Non-pigmented ciliary epithelial cell (primary cell): ENCODE data around the gene HIVEP3.

ENCODE experiments used
- DNase-seq: peaks from one replicate; pipeline ENCODE4 v3.0.0-alpha.2; 2010; ENCODE audit warnings: low read depth

The HIVEP3 gene

DNA sequence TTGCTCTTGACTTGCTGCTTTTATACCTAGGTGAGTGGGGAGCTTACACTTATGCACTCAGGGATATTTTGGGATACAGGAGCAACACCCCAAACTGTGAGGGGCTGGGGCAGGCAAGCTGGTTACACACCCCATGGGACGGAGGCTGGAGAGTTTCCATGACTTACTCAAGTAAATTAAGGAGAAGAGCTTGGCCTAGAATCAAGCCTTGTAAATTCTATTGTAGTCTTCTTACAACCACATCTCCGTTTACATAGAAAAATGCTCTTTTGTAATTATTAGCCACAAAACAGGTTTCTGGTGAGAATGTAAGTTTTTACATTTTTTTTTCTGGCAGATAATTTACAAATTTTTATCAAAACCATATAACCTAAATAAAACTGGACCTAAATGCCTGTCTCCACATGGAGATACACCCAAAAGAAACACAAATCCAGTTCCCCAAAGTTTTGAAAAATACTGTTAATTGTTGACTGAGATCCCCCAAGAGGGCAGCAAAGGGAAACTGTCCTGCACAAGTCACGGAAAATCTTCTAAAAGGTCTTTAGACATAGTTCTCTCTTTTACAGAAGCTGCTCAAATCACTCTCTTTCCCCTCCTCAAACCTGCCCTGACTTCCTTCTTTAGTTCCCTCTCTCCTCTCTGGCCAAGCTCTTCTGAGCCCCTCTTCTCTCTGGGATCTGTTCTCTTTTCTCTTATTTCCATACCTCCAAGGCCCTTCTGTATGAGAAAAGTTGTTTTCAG, 134.0 kb downstream of the HIVEP3 start:
- DNase-seq: no peak

DNA sequence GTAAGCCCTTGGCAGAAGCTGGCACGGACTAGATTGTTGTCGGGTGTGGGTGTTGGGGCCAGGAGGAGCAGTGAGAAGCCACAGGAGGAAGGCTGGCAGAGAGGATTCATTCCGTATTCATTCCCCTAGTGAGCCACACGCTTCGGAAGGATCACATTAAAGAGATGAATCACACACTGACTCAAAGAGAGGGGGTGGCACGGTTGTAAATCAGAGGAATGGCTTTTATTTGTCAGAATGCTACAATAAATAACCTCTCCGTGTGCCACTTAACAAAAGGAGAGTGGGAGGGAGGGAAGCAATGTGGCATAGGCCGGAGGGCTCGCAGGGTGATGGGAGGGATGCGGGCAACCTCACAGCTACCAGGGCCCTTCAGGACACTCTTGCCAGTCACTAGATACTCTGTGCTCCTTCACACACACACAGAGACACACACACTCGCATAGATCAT, 135.5 kb downstream of the HIVEP3 start:
- peak; percentile 67 for DNase-seq

DNA sequence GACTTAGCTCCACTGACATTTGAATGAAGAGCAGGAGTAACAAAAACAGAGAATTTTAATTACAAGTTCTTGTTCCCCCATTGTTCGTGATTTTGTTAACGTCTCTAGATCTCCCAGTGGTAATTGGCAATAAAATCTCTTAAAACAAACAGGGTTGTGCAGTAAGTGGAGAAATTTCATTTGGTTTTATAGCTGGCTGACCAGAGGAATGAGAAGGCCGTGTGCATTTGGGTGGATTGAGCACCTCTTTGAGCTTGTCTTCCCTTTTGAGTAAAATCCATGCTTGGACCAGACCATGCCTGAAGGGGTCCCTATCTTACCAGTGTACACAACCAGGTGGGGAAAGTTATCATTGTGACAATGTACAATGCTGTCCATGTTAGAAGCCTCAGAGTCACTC, 137.8 kb downstream of the HIVEP3 start:
- no peak for DNase-seq

- no peak for DNase-seq
Observed at GRCh38 chr1:41780322-41780721, 138.4 kb downstream of the HIVEP3 start.

DNA sequence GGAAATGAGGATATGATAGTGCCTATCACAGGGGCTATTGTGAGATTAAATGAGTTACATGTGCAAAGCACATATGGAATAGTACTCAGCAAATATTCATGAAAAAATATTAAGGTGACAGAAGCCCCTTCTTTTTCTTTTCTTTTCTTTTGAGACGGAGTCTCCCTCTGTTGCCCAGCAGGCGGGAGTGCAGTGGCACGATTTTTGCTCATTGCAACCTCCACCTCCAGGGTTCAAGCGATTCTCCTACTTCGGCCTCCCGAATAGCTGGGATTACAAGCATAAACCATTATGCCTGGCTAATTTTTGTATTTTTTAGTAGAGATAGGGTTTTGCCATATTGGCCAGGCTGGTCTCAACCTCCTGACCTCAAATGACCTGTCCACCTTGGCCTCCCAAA, 139.4 kb downstream of the HIVEP3 start:
- no peak for DNase-seq

GRCh38 chr1:41777695-41778094, 141.0 kb downstream of the HIVEP3 start:
- no peak for DNase-seq

- no peak for DNase-seq
Observed at GRCh38 chr1:41776891-41777441, 141.8 kb downstream of the HIVEP3 start.

DNA sequence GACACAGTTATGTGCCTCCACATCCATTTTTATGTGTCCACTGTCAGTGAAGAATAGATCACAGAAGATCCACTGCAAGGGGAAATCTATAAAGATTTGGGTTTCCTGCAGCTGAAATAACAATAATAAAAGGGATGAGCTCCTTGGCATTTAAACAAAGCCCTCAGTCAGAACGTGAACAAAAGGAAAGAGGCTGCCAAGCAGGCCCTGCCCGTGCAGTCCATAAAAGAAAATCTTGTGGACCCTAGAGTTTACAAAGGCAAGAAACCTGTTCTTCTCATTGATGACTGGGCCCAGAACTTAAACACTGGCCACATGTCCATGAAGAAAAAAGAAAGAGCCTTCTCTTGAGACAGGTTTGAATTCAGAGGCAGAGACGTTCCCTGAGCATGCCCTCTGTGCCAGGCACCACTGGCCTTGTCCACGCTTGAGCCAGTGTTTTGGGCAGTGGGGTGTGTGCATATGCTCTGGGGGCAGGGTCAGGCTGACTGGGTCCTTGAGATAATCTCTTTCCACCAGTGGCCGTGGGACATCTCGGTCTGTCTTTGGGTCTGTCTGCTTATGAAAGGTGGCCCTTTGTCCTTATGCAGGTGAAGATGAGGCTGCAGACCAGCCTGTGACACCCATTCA, 142.7 kb downstream of the HIVEP3 start:
- no peak for DNase-seq

DNA sequence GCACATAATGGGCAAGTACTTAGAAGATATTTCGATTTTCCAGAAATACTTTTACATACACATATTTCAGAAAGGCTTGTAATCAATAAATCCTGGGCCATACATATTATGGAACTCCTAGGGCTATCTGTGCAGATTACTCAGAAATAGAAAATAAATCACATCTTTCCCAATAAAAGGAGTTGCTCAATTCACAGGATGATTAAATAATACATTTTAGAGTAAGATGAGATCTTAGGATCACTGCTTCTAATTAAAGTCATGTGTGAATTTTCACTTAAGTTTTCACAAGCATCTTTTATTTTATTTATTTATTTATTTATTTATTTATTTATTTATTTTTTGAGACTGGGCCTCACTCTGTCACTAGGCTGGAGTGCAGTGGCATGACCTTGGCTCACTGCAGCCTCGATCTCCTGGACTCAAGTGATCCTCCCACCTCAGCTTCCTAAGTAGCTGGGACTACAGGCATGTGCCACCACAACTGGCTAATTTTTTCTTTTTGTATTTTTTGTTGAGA, 144.2 kb downstream of the HIVEP3 start:
- DNase-seq: no peak

DNA sequence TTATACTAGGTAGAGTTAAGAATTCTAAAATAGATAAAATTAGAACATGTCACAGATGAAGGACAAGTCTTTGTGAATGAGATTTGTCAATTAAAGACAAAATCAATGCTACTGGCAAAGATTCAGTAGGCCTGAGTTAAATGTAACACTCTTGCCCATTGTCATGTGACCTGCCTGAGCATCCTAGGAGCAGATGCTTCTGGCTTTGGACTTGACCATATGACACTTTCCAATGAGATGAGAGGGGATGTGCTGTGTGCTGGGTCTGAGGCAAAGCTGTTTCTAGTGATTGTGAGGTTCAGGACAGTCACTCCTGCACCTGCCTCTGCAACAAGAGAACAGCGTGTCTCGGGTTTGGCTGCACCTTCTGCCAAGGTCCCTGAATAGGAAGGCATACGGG, 144.9 kb downstream of the HIVEP3 start:
- no peak for DNase-seq

DNA sequence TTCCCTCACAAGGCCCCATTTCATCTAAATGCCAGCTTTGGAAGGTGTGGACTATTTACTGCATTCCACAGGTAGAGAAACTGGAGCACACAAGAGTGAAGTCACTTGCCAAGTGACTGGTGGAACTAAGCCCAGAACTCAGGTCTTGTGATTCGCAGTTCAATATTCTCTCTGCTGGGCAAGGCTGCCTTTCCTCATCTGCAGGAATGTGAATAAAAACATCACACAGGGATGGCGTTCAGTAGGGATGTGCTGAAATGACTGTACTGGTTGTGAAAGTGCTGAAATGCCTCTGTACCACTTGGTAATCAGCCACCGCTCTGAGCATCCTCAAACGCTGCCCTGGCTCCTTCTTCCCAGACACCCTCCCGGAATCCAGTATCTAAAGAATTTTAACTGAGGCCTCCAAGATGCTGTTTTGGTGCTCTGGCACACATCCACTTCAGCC, 145.6 kb downstream of the HIVEP3 start:
- DNase-seq: no peak

DNA sequence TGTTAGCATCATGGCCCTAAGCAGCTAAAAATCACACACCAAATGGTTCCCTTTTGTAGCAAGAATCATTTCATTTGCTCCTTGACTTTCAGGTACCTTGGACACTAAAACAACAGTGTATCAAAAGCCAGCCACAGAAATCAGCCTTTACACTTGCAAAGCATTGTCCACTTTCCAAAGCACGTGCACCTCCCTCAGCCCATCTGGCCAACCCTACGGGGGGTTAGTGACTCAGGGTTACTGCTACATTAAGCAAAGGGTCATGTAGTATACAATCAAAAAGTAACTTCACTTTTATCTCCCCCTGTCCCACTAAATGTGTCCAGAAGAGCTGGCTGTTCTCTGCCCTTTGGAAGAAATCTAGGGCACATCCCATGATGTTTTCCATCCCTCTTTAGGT, 149.7 kb downstream of the HIVEP3 start:
- no peak for DNase-seq

DNA sequence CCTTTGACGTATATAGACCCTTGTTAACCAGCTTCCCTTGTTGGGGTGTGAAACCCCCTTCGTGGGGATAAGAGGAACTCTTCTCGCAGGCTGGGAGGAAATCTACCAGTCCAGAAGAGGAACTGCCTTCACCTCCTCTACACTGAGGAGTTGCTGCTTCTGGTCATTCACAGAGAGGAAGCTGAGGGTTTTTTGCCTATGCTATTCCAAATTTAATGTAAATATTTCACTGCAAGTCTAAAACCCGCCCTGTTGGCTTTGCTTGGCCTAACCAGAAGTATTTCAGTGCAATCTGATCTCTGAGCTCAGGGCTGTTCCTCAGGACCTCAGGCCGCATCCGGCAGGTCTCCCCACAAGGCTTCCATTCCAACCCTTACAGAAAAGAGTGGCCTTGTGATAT, 150.1 kb downstream of the HIVEP3 start:
- DNase-seq: no peak

- no peak for DNase-seq
Observed at GRCh38 chr1:41767534-41768525, 150.9 kb downstream of the HIVEP3 start.

DNA sequence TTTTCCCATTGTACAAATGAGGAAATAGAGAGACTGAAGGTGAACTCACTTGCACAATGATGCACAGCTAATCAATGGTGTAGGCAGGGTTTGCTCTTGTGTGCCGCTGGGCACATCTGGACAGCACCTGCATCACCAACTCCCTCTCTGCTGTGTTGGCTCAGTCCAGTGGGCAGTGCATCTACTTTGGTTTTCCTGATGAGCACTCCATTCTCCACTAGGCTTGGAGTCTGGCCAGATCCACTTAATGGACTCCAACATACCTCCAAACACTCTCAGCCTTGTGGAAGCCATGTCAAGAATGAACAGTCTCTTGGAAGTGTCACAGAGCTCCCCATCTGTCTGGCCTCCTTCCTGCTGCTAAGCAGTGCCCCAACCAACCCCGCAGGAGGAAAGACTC, 152.2 kb downstream of the HIVEP3 start:
- DNase-seq: no peak

- no peak for DNase-seq
Observed at GRCh38 chr1:41766041-41766440, 152.7 kb downstream of the HIVEP3 start.

DNA sequence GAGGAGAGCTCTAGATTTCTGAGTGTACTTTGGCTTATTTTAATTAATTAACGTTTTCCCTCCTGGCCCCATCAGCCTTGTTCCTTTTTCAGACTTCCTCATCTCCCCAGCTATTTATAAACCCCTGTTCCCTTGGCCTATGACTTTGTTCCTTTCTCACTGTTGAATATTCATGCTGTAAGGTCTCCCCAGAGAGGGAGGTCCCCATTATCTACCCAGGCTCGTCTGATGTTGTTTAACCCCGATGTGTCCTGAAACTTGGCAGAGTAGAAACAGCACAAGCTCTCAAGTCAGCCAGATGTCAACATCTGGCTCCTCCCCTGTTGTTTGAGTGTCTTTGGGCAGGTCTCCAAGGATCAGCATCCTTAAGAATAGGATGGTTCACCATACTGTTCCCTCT, 153.6 kb downstream of the HIVEP3 start:
- no peak for DNase-seq

GRCh38 chr1:41764656-41765055, 154.1 kb downstream of the HIVEP3 start:
- no peak for DNase-seq

DNA sequence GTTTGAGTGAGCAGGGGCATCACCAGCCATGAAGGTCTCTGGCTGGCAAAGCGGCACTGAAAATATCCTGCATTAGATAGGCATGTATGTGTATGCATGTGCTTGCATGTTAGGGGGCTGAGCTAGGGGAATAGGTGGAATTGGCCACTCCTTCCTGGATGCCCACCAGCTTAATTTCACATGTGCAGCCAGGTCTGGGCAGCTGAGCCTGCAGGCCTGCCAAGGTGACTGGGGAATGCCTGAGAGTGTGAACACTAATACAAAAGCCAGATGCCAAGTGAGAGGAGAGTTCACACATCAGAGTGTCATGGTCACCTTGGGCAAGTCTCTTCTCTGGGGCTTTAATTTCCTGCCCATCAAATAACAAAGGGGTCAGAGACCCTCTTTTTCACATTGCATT, 155.9 kb downstream of the HIVEP3 start:
- no peak for DNase-seq

- DNase-seq: no peak
Observed at GRCh38 chr1:41762251-41762650, 156.5 kb downstream of the HIVEP3 start.

DNA sequence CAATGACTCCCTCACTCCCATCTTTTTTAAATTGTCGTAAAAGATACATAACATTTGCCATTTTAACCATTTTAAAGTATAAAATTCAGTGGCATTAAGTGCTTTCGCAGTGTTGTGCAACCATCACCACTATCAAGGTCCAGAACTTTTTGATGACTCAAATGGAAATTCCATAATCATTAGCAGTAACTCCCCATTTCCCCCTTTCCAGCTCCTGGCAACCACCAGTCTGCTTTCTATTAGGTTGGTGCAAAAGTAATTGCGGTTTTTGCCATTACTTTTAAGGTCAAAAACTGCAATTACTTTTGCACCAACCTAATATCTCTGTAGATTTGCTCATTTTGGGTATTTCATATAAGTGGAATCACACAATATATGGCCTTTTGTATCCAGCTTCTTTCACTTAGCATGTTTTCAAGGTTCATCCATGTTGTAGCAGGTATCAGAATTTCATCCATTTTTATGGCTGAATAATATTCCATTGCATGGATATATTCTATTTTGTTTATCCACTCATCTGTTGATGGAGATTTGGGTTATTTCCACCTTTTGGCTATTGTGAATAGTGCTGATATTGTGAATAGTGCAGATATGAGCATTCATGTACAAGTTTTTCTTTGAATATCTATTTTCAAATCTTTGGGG, 159.7 kb downstream of the HIVEP3 start:
- DNase-seq: no peak

DNA sequence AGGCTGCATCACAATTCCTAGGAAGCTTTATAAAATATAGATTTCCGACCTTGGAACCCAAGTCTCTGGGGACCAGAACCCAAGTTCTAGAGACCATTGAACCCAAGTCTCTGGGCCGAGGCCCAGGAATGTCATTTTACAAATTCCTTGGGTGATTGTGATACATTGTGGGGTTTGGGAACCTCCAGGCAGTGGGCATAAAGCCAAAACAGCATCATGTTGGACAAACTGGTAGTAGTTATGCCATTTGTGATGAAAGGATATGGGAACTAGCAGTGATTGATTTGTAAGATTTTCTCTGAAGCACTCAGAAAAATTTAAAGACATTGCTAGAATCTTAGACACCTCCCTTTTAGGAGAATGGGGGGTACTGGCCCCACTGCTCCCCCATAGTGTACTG, 160.2 kb downstream of the HIVEP3 start:
- no peak for DNase-seq
